IMR-90 (cell line): Measurements from ENCODE around the gene SHOX. TPM values are rescaled to one million over a fixed set of nuclear protein-coding genes. Genes with fewer than 3 reads are reported as not detected.

ENCODE experiments used
- ATAC-seq: fragments of 200-7000 bp; cut with Tn5 transposase; 2 replicates; pipeline ENCODE4 v1.9.1; 2020; ENCODE audit warnings: low read depth, mild to moderate bottlenecking, moderate library complexity
- BruUV-seq: library from RNA; stranded (reverse); fragments of 400-500 nt; replicated peaks from 2 replicates; lab custom pipeline; 2021; lab: Mats Ljungman, UMichigan
- CTCF ChIA-PET: fragments of 300-600 bp; formaldehyde crosslinking; extraction: SDS; loops from one replicate; lab custom pipeline; 2021; ENCODE audit warnings: antibody characterized with exemption; lab: Yijun Ruan, JAX
- POLR2A ChIA-PET: fragments of 300-600 bp; sonication (Branson Sonifier 250); formaldehyde crosslinking; loops from one replicate; lab custom pipeline; 2022; ENCODE audit warnings: antibody characterized with exemption; ENCODE audit not compliant: unreplicated experiment; lab: Charles Lee
- DNase-seq: peaks from one replicate; pipeline ENCODE4 v3.0.0; 2013
- H2AFZ ChIP-seq: replicated peaks from 2 replicates; pipeline ENCODE3; 2013; ENCODE audit warnings: low read length, mild to moderate bottlenecking; ENCODE audit not compliant: poor library complexity
- H2AK5ac ChIP-seq: 2 replicates; pipeline ENCODE4 v1.6.1; 2013; ENCODE audit warnings: low read depth, low read length, inconsistent platforms
- H2AK9ac ChIP-seq: replicated peaks from 2 replicates; pipeline ENCODE3; 2013; ENCODE audit warnings: mild to moderate bottlenecking, low read depth, low read length, moderate library complexity; ENCODE audit not compliant: poor library complexity
- H2BK120ac ChIP-seq: 2 replicates; pipeline ENCODE4 v1.6.1; 2013; ENCODE audit warnings: low read depth, low read length, inconsistent platforms
- H2BK15ac ChIP-seq: 3 replicates; pipeline ENCODE4 v1.6.1; 2013; ENCODE audit warnings: low read depth, low read length, inconsistent platforms
- H2BK20ac ChIP-seq: 2 replicates; pipeline ENCODE4 v1.6.1; 2013; ENCODE audit warnings: low read depth, mild to moderate bottlenecking, inconsistent platforms, low read length, moderate library complexity
- H2BK5ac ChIP-seq: 2 replicates; pipeline ENCODE4 v1.6.1; 2013; ENCODE audit warnings: mild to moderate bottlenecking, low read depth, low read length, inconsistent platforms; ENCODE audit not compliant: poor library complexity, severe bottlenecking
- H3K14ac ChIP-seq: replicated peaks from 2 replicates; pipeline ENCODE4 v1.6.1; 2013; ENCODE audit warnings: low read depth, low read length, inconsistent platforms
- H3K18ac ChIP-seq: 2 replicates; pipeline ENCODE4 v1.6.1; 2013; ENCODE audit warnings: low read depth, low read length, control low read depth
- H3K23ac ChIP-seq: 2 replicates; pipeline ENCODE4 v1.6.1; 2013; ENCODE audit warnings: low read depth, low read length, inconsistent platforms
- H3K27ac ChIP-seq: 2 replicates; pipeline ENCODE4 v1.5.1; 2013; ENCODE audit warnings: mild to moderate bottlenecking, control low read depth, low read length; ENCODE audit not compliant: insufficient read depth
- H3K27me3 ChIP-seq: 2 replicates; pipeline ENCODE4 v1.6.1; 2013; ENCODE audit warnings: low read length; ENCODE audit not compliant: control insufficient read depth, insufficient read depth
- H3K36me3 ChIP-seq: 2 replicates; pipeline ENCODE4 v1.6.1; 2013; ENCODE audit warnings: low read length, mixed read lengths; ENCODE audit not compliant: control insufficient read depth, insufficient read depth
- H3K4ac ChIP-seq: 2 replicates; pipeline ENCODE4 v1.6.1; 2013; ENCODE audit warnings: low read depth, low read length, inconsistent platforms
- H3K4me1 ChIP-seq: 2 replicates; pipeline ENCODE4 v1.6.1; 2013; ENCODE audit warnings: low read length, mixed read lengths; ENCODE audit not compliant: control insufficient read depth, insufficient read depth
- H3K4me2 ChIP-seq: 2 replicates; pipeline ENCODE4 v1.6.1; 2013; ENCODE audit warnings: low read depth, mild to moderate bottlenecking, control low read depth, low read length, moderate library complexity
- H3K4me3 ChIP-seq: 2 replicates; pipeline ENCODE4 v1.5.1; 2013; ENCODE audit warnings: low read depth, mild to moderate bottlenecking, control low read depth, low read length, moderate library complexity; ENCODE audit not compliant: insufficient read depth
- H3K56ac ChIP-seq: 2 replicates; pipeline ENCODE4 v1.6.1; 2013; ENCODE audit warnings: low read length, inconsistent platforms; ENCODE audit not compliant: insufficient read depth; ENCODE audit errors: extremely low read depth
- H3K79me1 ChIP-seq, 2 experiments: 2 replicates each; pipeline ENCODE4 v1.6.1; 2013; ENCODE audit warnings: low read length in 2 of 2, inconsistent platforms in 1 of 2, low read depth in 1 of 2
- H3K9ac ChIP-seq: 2 replicates; pipeline ENCODE4 v1.6.1; 2013; ENCODE audit warnings: low read depth, low read length, control low read depth
- H3K9me1 ChIP-seq: 2 replicates; pipeline ENCODE4 v1.6.1; 2013; ENCODE audit warnings: low read length, inconsistent platforms; ENCODE audit not compliant: insufficient read depth
- H3K9me3 ChIP-seq: 2 replicates; pipeline ENCODE4 v1.6.1; 2013; ENCODE audit warnings: low read length; ENCODE audit not compliant: control insufficient read depth, insufficient read depth
- H4K20me1 ChIP-seq: 2 replicates; pipeline ENCODE4 v1.6.1; 2013; ENCODE audit warnings: low read length, inconsistent platforms; ENCODE audit not compliant: insufficient read depth
- H4K5ac ChIP-seq: 2 replicates; pipeline ENCODE4 v1.6.1; 2013; ENCODE audit warnings: mild to moderate bottlenecking, low read depth, low read length, control low read depth
- H4K8ac ChIP-seq, 2 experiments: 2 replicates each; pipeline ENCODE4 v1.6.1; 2013; ENCODE audit warnings: low read depth in 2 of 2, low read length in 2 of 2, control low read depth in 1 of 2, inconsistent platforms in 1 of 2
- H4K91ac ChIP-seq: 2 replicates; pipeline ENCODE4 v1.6.1; 2013; ENCODE audit warnings: low read depth, low read length, inconsistent platforms; ENCODE audit not compliant: insufficient read depth
- BHLHE40 ChIP-seq: fragments of 150-350 bp; IDR thresholded peaks from 2 replicates; pipeline ENCODE4 v1.6.1; 2016; ENCODE audit warnings: mild to moderate bottlenecking, low read depth, low read length
- CTCF ChIP-seq: conservative IDR thresholded peaks from 2 replicates; pipeline ENCODE4 v1.5.1; 2012; ENCODE audit warnings: mild to moderate bottlenecking, low read depth, low read length, improper control_type of control experiment
- ELK1 ChIP-seq: fragments of 150-350 bp; IDR thresholded peaks from 2 replicates; pipeline ENCODE4 v1.6.1; 2016; ENCODE audit warnings: low read depth, mild to moderate bottlenecking, low read length, moderate library complexity, borderline replicate concordance
- FOS ChIP-seq: fragments of 150-350 bp; IDR thresholded peaks from 2 replicates; pipeline ENCODE4 v1.6.1; 2016; ENCODE audit warnings: low read depth, low read length
- MAFK ChIP-seq: IDR thresholded peaks from 2 replicates; pipeline ENCODE4 v1.6.1; 2012; ENCODE audit warnings: low read depth, low read length, improper control_type of control experiment
- MAZ ChIP-seq: IDR thresholded peaks from 2 replicates; pipeline ENCODE4 v1.6.1; 2012; ENCODE audit warnings: low read depth, mild to moderate bottlenecking, low read length, improper control_type of control experiment, moderate library complexity, borderline replicate concordance
- NFE2L2 ChIP-seq: fragments of 150-350 bp; IDR thresholded peaks from 2 replicates; pipeline ENCODE4 v1.6.1; 2016; ENCODE audit warnings: low read depth, mild to moderate bottlenecking, low read length
- POLR2A ChIP-seq: IDR thresholded peaks from 2 replicates; pipeline ENCODE4 v1.6.1; 2012; ENCODE audit warnings: mild to moderate bottlenecking, low read depth, low read length
- RFX5 ChIP-seq: IDR thresholded peaks from 2 replicates; pipeline ENCODE4 v1.8.0; 2012; ENCODE audit warnings: low read depth, mild to moderate bottlenecking, low read length, moderate library complexity
- SMC3 ChIP-seq: fragments of 150-350 bp; IDR thresholded peaks from 2 replicates; pipeline ENCODE4 v1.6.1; 2016; ENCODE audit warnings: low read depth, mild to moderate bottlenecking, antibody characterized with exemption, low read length, moderate library complexity
- WGBS, 2 experiments: methylation state at CpG; one replicate each; pipeline versions ENCODE4 v1.1.5 to v1.1.7; 2013; ENCODE audit warnings: missing lambda C conversion rate in 2 of 2; ENCODE audit not compliant: insufficient read length in 1 of 2; ENCODE audit errors: extremely low coverage in 2 of 2; 5-methylcytosine and 5-hydroxymethylcytosine counted together
- dilution Hi-C: fragments of 300-500 bp; cut with HindIII; formaldehyde crosslinking; loops from one replicate; pipeline ENCODE4 v1.14.3; 2018; ENCODE audit warnings: low sequenced_read_pairs; ENCODE audit not compliant: unreplicated experiment
- in situ Hi-C: fragments of 300-500 bp; cut with MboI; formaldehyde crosslinking; loops from 3 replicates; pipeline ENCODE4 v1.14.3; 2019; ENCODE audit warnings: low sequenced_read_pairs, inconsistent platforms, mixed read lengths
- intact Hi-C: fragments of 100-400 bp; cut with micrococcal nuclease; formaldehyde crosslinking; loops from 2 replicates; pipeline ENCODE4 v1.10.0; 2022
- polyA plus RNA-seq, 3 experiments: library from polyadenylated mRNA; depleted of rRNA; stranded (reverse); fragments of >200 nt; gene quantifications; 2 replicates each; pipeline ENCODE4 v1.2.3, GENCODE V29; 2012; ENCODE audit warnings: low replicate concordance in 1 of 3
- total RNA-seq: library from RNA; depleted of rRNA; stranded (reverse); fragments of >200 nt; gene quantifications from 2 replicates; pipeline ENCODE4 v1.2.3, GENCODE V29; 2012

Gene SHOX
- total and polyA plus RNA-seq, 2 of the 4 experiments (the other 2 are of a cell fraction): not detected

GRCh38 chrX:642436-643240 is 12.0 kb downstream of the SHOX start (continued):
- no peak for TF ChIP-seq CTCF

- no peak overlapping the region for H3K18ac ChIP-seq
- no peak overlapping the region for H3K9ac ChIP-seq
- H2AFZ ChIP-seq: no peak overlapping the region
- no peaks in the 10 kb centered on the region for H3K9me1 ChIP-seq
- no peak overlapping the region for H3K14ac ChIP-seq
- in situ Hi-C loops: no loop called here
- H4K20me1 ChIP-seq: no peaks in the 10 kb centered on the region
- H3K4ac ChIP-seq: no peak overlapping the region
- no peak overlapping the region for H2BK15ac ChIP-seq
- BruUV-seq: no TSS peak
- H3K79me1 ChIP-seq: no peaks in the 10 kb centered on the region
- no peak overlapping the region for H4K5ac ChIP-seq
- ATAC-seq: no peak
- H2BK5ac ChIP-seq: no peak overlapping the region
- H2BK120ac ChIP-seq: no peak overlapping the region
- dilution Hi-C loops: no loop called here
- H3K27ac ChIP-seq: no peak overlapping the region
- ChIA-PET CTCF (no interaction called here), POLR2A (no interaction called here)
- H3K23ac ChIP-seq: no peak overlapping the region
- H2AK5ac ChIP-seq: no peak overlapping the region
- no peak for DNase-seq
- no peak overlapping the region for H3K56ac ChIP-seq
- no peaks in the 10 kb centered on the region for H3K36me3 ChIP-seq
- no peak overlapping the region for H2BK20ac ChIP-seq
- intact Hi-C loops: no loop called here
- no peak overlapping the region for H2AK9ac ChIP-seq
- H3K27me3 ChIP-seq: no peaks in the 10 kb centered on the region
- no peak overlapping the region for H4K8ac ChIP-seq
- no peak overlapping the region for H3K4me3 ChIP-seq
- H3K4me2 ChIP-seq: no peak overlapping the region
- no peaks in the 10 kb centered on the region for H3K4me1 ChIP-seq
- H4K91ac ChIP-seq: no peak overlapping the region
- WGBS, 2 experiments: 39% methylated on average over 5 of the region's 7 CpGs; no CpG with 5 or more reads in 1 of the 2 experiments
- peaks cover 5% of the 10 kb centered on the region; the same call in 1 of the 2 replicates for H3K9me3 ChIP-seq
- no peak for TF ChIP-seq NFE2L2
- TF ChIP-seq RFX5: no peak
- no peak for TF ChIP-seq CTCF
- TF ChIP-seq MAFK: no peak
- TF ChIP-seq MAZ: no peak
- TF ChIP-seq ELK1: no peak
- no peak for TF ChIP-seq POLR2A
- no peak for TF ChIP-seq SMC3
- TF ChIP-seq BHLHE40: no peak
- TF ChIP-seq FOS: no peak
Measured at GRCh38 chrX:643241-643595, 12.6 kb downstream of the SHOX start.
